Peyer's patch (tissue), 4 donors: ENCODE results near the gene GJA10.

Experiments
- POLR2A ChIP-seq, 2 donors: fragments of 450-650 bp; IDR thresholded peaks; one replicate each; pipeline ENCODE4 v1.5.1; 2017; ENCODE audit warnings: antibody characterized with exemption in 2 of 2, mild to moderate bottlenecking in 2 of 2, moderate library complexity in 2 of 2
- TF ChIP-seq, protein P1 (sequence below), 6 experiments: fragments of 450-650 bp in 4 of 6; fragments of 200-600 bp in 2 of 6; sonication (generic) in 1 of 6; IDR thresholded peaks; one replicate each; pipeline ENCODE4 v1.5.1; 2017 to 2019; ENCODE audit warnings: antibody characterized with exemption in 6 of 6, mild to moderate bottlenecking in 3 of 6, moderate library complexity in 1 of 6

DNA sequence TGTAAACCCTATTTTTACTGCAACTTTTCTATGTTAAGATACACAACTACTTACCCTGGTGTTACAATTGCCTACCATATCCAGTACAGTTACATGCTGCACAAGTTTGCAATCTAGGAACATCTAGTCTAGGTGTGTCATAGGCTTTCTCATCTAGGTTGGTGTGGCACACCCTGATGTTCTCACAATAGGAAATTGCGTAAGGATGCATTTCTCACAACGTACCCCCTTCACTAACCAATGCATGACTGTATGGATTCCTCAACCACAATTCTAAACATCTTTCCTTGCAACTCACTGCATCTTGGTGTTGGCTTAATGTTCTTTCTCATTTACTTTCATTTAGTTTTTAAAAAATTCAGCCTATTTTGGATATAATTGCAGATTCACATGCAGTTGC is 31.6 kb downstream of the GJA10 start:
- TF ChIP-seq, protein P1, sequence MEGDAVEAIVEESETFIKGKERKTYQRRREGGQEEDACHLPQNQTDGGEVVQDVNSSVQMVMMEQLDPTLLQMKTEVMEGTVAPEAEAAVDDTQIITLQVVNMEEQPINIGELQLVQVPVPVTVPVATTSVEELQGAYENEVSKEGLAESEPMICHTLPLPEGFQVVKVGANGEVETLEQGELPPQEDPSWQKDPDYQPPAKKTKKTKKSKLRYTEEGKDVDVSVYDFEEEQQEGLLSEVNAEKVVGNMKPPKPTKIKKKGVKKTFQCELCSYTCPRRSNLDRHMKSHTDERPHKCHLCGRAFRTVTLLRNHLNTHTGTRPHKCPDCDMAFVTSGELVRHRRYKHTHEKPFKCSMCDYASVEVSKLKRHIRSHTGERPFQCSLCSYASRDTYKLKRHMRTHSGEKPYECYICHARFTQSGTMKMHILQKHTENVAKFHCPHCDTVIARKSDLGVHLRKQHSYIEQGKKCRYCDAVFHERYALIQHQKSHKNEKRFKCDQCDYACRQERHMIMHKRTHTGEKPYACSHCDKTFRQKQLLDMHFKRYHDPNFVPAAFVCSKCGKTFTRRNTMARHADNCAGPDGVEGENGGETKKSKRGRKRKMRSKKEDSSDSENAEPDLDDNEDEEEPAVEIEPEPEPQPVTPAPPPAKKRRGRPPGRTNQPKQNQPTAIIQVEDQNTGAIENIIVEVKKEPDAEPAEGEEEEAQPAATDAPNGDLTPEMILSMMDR (IDR thresholded peaks at IDR 0.05), result no peak
- TF ChIP-seq POLR2A (IDR thresholded peaks at IDR 0.05), result no peak
